ENCODE measurements around the gene CHAT.

Gene CHAT

DNA sequence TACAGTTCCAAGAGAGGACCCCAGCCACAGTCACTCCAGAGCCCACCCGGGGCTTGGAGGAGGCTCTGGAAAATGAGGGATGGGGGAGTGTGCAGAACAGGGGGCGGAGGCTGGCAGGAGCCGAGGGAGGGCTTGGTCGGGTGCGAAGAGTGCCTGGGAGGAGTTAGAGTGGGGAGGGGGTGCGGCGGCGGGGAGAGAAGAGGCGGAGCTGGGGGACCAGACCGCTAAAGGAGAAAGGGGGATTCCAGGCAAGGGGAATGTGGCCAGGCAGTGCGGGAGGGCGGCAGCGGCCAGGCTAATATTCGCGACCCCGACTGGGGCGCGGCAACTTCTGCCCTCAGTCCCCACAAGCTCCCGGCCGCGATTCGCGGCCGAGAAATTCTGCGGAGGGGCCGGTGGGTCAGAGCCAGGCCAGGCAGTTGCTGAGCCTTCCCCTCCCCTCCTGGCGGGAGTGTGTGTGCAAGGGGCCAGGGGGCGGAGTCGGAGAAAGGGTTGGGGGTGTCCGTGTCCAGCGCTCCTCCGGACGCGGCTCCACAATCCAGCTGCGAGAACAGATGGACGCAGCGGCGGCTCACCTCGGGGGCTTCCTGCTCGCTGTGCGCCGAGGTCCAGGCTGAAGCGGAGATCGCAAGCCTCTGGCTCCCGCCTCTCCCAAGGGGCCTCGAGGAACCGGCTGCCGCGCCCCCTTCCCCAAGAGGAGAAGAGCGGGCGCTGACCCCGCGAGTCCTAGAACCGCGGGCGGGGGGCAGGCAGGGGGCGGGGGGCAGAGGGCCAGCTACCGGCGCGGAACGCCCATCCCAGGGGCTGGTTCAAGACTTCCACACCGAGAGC, 4.3 kb upstream of the CHAT start:
- H3K27ac ChIP-seq, result no peak overlapping the region
- no peak for TF ChIP-seq ZFX (IDR thresholded peaks at IDR 0.05)
- TF ChIP-seq, protein P1, sequence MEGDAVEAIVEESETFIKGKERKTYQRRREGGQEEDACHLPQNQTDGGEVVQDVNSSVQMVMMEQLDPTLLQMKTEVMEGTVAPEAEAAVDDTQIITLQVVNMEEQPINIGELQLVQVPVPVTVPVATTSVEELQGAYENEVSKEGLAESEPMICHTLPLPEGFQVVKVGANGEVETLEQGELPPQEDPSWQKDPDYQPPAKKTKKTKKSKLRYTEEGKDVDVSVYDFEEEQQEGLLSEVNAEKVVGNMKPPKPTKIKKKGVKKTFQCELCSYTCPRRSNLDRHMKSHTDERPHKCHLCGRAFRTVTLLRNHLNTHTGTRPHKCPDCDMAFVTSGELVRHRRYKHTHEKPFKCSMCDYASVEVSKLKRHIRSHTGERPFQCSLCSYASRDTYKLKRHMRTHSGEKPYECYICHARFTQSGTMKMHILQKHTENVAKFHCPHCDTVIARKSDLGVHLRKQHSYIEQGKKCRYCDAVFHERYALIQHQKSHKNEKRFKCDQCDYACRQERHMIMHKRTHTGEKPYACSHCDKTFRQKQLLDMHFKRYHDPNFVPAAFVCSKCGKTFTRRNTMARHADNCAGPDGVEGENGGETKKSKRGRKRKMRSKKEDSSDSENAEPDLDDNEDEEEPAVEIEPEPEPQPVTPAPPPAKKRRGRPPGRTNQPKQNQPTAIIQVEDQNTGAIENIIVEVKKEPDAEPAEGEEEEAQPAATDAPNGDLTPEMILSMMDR (conservative IDR thresholded peaks at IDR 0.05), result no peak

DNA sequence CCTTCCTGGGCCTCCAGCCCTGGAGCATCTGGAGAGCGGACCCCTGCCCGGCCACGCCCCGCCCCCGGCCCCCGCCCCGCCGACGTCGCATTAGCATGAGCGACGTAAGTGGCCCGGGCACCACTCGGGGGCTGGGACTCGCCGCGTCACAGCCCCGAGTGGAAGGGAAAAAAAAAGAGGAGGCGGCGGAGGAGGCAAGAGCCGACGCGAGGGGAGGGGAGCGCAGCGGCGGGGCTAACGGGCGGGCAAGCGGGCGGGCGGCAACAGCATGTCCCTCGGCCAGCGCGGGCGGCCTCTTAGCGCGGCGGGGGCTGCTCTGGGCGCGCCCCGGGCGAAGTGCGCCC, 3.8 kb upstream of the CHAT start, which contains the start of gene SLC18A3:
TSS of gene SLC18A3 (plus strand) at position 197 of the 344 bp plus-strand sequence. CDS start 431 bp downstream, outside the sequence.
- no peak within 1 kb of the TSS for H3K27ac ChIP-seq
- TF ChIP-seq, protein P1 (conservative IDR thresholded peaks at IDR 0.05), result no peak
- no peak for TF ChIP-seq ZFX (IDR thresholded peaks at IDR 0.05)

DNA sequence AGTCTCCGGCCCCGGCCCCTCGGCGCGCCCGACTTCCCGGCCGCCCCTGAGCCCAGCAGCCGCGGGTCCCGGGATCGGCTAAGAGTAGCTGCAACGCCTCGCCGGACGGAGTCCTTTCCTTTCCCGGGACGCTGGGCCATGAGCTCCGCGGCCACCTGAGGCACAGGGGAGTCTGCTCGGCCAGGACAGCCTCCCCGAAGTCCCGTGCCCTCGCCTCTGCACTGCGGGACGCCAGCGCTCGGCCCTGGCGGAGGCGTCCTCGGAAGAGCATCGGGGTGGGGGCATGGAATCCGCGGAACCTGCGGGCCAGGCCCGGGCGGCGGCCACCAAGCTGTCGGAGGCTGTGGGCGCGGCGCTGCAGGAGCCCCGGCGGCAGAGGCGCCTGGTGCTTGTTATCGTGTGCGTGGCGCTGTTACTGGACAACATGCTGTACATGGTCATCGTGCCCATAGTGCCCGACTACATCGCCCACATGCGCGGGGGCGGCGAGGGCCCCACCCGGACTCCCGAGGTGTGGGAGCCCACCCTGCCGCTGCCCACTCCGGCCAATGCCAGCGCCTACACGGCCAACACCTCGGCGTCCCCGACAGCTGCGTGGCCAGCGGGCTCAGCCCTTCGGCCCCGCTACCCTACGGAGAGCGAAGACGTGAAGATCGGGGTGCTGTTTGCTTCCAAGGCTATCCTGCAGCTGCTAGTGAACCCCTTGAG, 3.2 kb upstream of the CHAT start:
- TF ChIP-seq, protein P1 (conservative IDR thresholded peaks at IDR 0.05), result no peak
- no peak for TF ChIP-seq ZFX (IDR thresholded peaks at IDR 0.05)
- no peak overlapping the region for H3K27ac ChIP-seq

DNA sequence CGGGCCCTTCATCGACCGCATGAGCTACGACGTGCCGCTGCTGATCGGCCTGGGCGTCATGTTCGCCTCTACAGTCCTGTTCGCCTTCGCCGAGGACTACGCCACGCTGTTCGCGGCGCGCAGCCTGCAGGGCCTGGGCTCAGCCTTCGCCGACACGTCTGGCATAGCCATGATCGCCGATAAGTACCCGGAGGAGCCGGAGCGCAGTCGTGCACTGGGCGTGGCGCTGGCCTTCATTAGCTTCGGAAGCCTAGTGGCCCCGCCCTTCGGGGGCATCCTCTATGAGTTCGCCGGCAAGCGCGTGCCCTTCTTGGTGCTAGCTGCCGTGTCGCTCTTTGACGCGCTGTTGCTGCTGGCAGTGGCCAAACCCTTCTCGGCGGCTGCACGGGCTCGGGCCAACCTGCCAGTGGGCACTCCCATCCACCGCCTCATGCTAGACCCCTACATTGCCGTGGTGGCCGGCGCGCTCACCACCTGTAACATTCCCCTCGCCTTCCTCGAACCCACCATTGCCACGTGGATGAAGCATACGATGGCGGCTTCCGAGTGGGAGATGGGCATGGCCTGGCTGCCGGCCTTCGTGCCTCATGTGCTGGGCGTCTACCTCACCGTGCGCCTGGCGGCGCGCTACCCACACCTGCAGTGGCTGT, 2.5 kb upstream of the CHAT start:
- no peak for TF ChIP-seq ZFX (IDR thresholded peaks at IDR 0.05)
- TF ChIP-seq, protein P1 (conservative IDR thresholded peaks at IDR 0.05), result no peak
- no peak overlapping the region for H3K27ac ChIP-seq

DNA sequence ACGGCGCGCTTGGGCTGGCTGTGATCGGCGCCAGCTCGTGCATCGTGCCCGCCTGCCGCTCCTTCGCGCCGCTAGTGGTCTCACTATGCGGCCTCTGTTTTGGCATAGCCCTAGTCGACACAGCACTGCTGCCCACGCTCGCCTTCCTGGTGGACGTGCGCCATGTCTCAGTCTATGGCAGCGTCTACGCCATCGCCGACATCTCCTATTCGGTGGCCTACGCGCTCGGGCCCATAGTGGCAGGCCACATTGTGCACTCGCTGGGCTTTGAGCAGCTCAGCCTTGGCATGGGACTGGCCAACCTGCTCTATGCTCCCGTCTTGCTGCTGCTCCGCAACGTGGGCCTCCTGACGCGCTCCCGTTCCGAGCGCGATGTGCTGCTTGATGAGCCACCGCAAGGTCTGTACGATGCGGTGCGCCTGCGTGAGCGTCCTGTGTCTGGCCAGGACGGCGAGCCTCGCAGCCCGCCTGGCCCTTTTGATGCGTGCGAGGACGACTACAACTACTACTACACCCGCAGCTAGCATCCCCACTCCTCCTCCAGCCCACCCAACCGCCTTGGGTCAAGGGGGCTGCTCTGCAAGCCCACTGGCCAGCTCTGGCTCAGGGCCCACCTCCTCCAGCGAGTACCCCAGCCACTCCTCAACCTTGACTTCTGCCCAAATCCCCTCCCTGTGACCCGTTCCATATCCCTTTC, 1.9 kb upstream of the CHAT start:
- TF ChIP-seq, protein P1 (conservative IDR thresholded peaks at IDR 0.05), result no peak
- no peak for TF ChIP-seq ZFX (IDR thresholded peaks at IDR 0.05)
- no peak overlapping the region for H3K27ac ChIP-seq

DNA sequence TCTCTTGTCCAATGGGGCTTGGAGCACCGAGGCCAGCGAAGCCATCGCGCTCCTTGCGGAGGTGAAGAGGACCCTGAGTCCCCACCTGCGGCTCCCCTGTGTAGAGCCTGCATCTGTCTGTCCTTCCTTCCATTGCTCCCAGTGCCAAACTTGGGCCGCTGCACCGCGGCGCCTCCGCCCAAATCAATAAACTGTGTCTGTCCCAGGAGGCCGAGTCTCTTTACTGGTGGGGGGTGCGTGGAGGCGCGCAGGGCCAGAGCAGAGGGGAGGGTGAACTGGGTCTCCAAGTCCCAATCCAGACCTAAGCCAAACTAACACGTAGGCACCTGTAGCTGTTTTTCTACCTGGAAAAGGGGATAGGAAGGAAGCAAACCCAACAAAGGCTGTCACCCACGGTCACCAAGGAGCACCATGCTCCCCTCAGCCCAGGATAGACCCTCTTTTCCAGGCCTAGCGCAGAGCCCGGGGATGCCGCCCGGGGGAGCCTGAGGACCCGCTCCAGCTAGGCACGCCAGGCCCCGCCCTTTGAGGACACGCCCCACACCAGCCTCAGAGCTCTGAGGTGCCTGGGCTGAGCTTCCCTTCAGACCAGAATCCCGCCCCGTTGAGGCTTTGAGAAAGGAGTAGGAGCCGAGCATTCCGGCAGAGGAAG, 1.2 kb upstream of the CHAT start:
- TF ChIP-seq ZFX (IDR thresholded peaks at IDR 0.05), result no peak
- TF ChIP-seq, protein P1 (conservative IDR thresholded peaks at IDR 0.05), result no peak
- H3K27ac ChIP-seq, result no peak overlapping the region

Measured in C4-2B (cell line).